Smooth muscle cell (in vitro differentiated cells): ENCODE data around the gene GPR158. TPM values are rescaled to one million over a fixed set of nuclear protein-coding genes. Genes with fewer than 3 reads are reported as not detected.

Experiments
- DNase-seq: peaks from one replicate; lab custom pipeline; 2025; ENCODE audit not compliant: unreplicated experiment; lab: John Stamatoyannopoulos, UW
- H2AFZ ChIP-seq: fragments of 200-600 bp; sonication (generic); 2 replicates; pipeline ENCODE4 v1.6.0; 2016; ENCODE audit warnings: antibody characterized with exemption, low read depth, mild to moderate bottlenecking
- H3F3A ChIP-seq: fragments of 200-600 bp; sonication (generic); 2 replicates; pipeline ENCODE4 v1.6.0; 2017; ENCODE audit warnings: antibody characterized with exemption, low read depth
- H3K27ac ChIP-seq: fragments of 200-600 bp; sonication (generic); 2 replicates; pipeline ENCODE4 v1.5.1; 2016; ENCODE audit warnings: low read depth, mild to moderate bottlenecking
- H3K27me3 ChIP-seq: fragments of 200-600 bp; sonication (generic); 2 replicates; pipeline ENCODE4 v1.6.1; 2016; ENCODE audit warnings: low read depth, mild to moderate bottlenecking
- H3K36me3 ChIP-seq: fragments of 200-600 bp; sonication (generic); 2 replicates; pipeline ENCODE4 v1.5.1; 2016; ENCODE audit warnings: low read depth
- H3K4me1 ChIP-seq: fragments of 200-600 bp; sonication (generic); 2 replicates; pipeline ENCODE4 v1.5.1; 2016; ENCODE audit warnings: low read depth
- H3K4me2 ChIP-seq: fragments of 200-600 bp; sonication (generic); 2 replicates; pipeline ENCODE4 v1.6.0; 2016; ENCODE audit warnings: mild to moderate bottlenecking
- H3K4me3 ChIP-seq: fragments of 200-600 bp; sonication (generic); 2 replicates; pipeline ENCODE4 v1.5.1; 2016; ENCODE audit warnings: mild to moderate bottlenecking
- H3K79me2 ChIP-seq: fragments of 200-600 bp; sonication (generic); 2 replicates; pipeline ENCODE4 v1.6.0; 2016; ENCODE audit warnings: low read depth, mild to moderate bottlenecking
- H3K9ac ChIP-seq: fragments of 200-600 bp; sonication (generic); 2 replicates; pipeline ENCODE4 v1.6.0; 2016; ENCODE audit warnings: low read depth
- H3K9me3 ChIP-seq: fragments of 200-600 bp; sonication (generic); replicated peaks from 2 replicates; pipeline ENCODE4 v1.5.1; 2016; ENCODE audit warnings: low read depth
- H4K20me1 ChIP-seq: fragments of 200-600 bp; sonication (generic); 2 replicates; pipeline ENCODE4 v1.6.0; 2016; ENCODE audit warnings: low read depth
- CTCF ChIP-seq: fragments of 200-600 bp; sonication (generic); IDR thresholded peaks from 2 replicates; pipeline ENCODE4 v1.5.1; 2017; ENCODE audit warnings: borderline replicate concordance, mild to moderate bottlenecking, antibody characterized with exemption; ENCODE audit not compliant: insufficient read depth, poor library complexity, severe bottlenecking
- WGBS: methylation state at CpG from one replicate; pipeline ENCODE4 v1.1.7; 2016; ENCODE audit warnings: low lambda C conversion rate; 5-methylcytosine and 5-hydroxymethylcytosine counted together
- polyA plus RNA-seq: library from polyadenylated mRNA; unstranded; fragments of >200 nt; fragmentation: Nextera tagmentation; extraction: Ambion mirVana; gene quantifications from 2 replicates; pipeline ENCODE4 v1.2.1, GENCODE V29; 2016
- total RNA-seq: library from RNA; depleted of rRNA; stranded (reverse); fragments of >200 nt; gene quantifications from 2 replicates; pipeline ENCODE4 v1.2.3, GENCODE V29; 2014

GPR158 gene
- total and polyA plus RNA-seq, 2 experiments from 2014 or later = 1.5 to 5.5 TPM

- H3K27me3 ChIP-seq = no peaks in the 10 kb centered on the region
- no peak overlapping the region for H3K4me2 ChIP-seq
- peaks cover 34% of the 10 kb centered on the region for H3K4me1 ChIP-seq
- WGBS = 77% methylated on average over 5 of the region's 5 CpGs
- no peak for TF ChIP-seq CTCF
- no peaks in the 10 kb centered on the region for H3K36me3 ChIP-seq
- H3K9ac ChIP-seq = no peak overlapping the region
- no peaks in the 10 kb centered on the region for H4K20me1 ChIP-seq
- H2AFZ ChIP-seq = no peak overlapping the region
- DNase-seq = no peak
- H3K79me2 ChIP-seq = no peaks in the 10 kb centered on the region
- H3K9me3 ChIP-seq = no peaks in the 10 kb centered on the region
- peak overlapping the region; percentile 46 for H3K27ac ChIP-seq
- H3F3A ChIP-seq = peaks cover 4% of the 10 kb centered on the region
- no peak overlapping the region for H3K4me3 ChIP-seq
Measured at GRCh38 chr10:25498645-25499044, 323.8 kb downstream of the GPR158 start.

- WGBS = 8% methylated on average over 4 of the region's 4 CpGs
- H3K36me3 ChIP-seq = no peaks in the 10 kb centered on the region
- H3K27me3 ChIP-seq = no peaks in the 10 kb centered on the region
- peak overlapping the region; percentile 42 for H2AFZ ChIP-seq
- no peak for TF ChIP-seq CTCF
- no peaks in the 10 kb centered on the region for H4K20me1 ChIP-seq
- H3K27ac ChIP-seq = peak overlapping the region; percentile 54
- H3K4me3 ChIP-seq = peak overlapping the region; percentile 19
- peaks cover 4% of the 10 kb centered on the region for H3F3A ChIP-seq
- DNase-seq = no peak
- no peaks in the 10 kb centered on the region for H3K9me3 ChIP-seq
- no peaks in the 10 kb centered on the region for H3K79me2 ChIP-seq
- peaks cover 20% of the 10 kb centered on the region for H3K4me1 ChIP-seq
- no peak overlapping the region for H3K9ac ChIP-seq
- H3K4me2 ChIP-seq = peak overlapping the region; percentile 79
Measured at GRCh38 chr10:25501912-25502311, 327.1 kb downstream of the GPR158 start.

- H3K27ac ChIP-seq = peak overlapping the region; percentile 54
- no peak overlapping the region for H2AFZ ChIP-seq
- no peak for TF ChIP-seq CTCF
- no peak overlapping the region for H3K4me3 ChIP-seq
- H4K20me1 ChIP-seq = no peaks in the 10 kb centered on the region
- DNase-seq = no peak
- H3K27me3 ChIP-seq = no peaks in the 10 kb centered on the region
- H3K9me3 ChIP-seq = no peaks in the 10 kb centered on the region
- 69% methylated on average over 1 of the region's 1 CpG for WGBS
- peaks cover 20% of the 10 kb centered on the region for H3K4me1 ChIP-seq
- no peak overlapping the region for H3K9ac ChIP-seq
- peaks cover 4% of the 10 kb centered on the region for H3F3A ChIP-seq
- peak overlapping the region; percentile 79 for H3K4me2 ChIP-seq
- H3K36me3 ChIP-seq = no peaks in the 10 kb centered on the region
- H3K79me2 ChIP-seq = no peaks in the 10 kb centered on the region
Measured at GRCh38 chr10:25502453-25502852, 327.7 kb downstream of the GPR158 start.

GRCh38 chr10:25504306-25504705 lies 329.5 kb downstream of the GPR158 start:
- Histone ChIP-seq H4K20me1 (no peaks in the 10 kb centered on the region), H3K27me3 (no peaks in the 10 kb centered on the region), H3K4me2 (no peak overlapping the region), H3K36me3 (no peaks in the 10 kb centered on the region), H3F3A (peaks cover 6% of the 10 kb centered on the region), H3K9me3 (no peaks in the 10 kb centered on the region), H3K79me2 (no peaks in the 10 kb centered on the region), H3K4me3 (no peak overlapping the region), H3K27ac (no peak overlapping the region), H2AFZ (no peak overlapping the region), H3K4me1 (peaks cover 28% of the 10 kb centered on the region), H3K9ac (no peak overlapping the region)
- no peak for TF ChIP-seq CTCF
- DNase-seq = no peak
- 96% methylated on average over 3 of the region's 3 CpGs for WGBS
